ENCODE data around the gene PHOSPHO2. TPM values are rescaled to one million over a fixed set of nuclear protein-coding genes. Genes with fewer than 3 reads are reported as not detected.
"Not testable (repeated sequence)": the region's sequence is repeated elsewhere in the genome, so short reads cannot be mapped to it uniquely, and the experiment has no call there.

Gene PHOSPHO2
- total and polyA plus RNA-seq, 4 donors: 1.4 to 5.3 (median 3.6) TPM

- TF ChIP-seq REST (IDR thresholded peaks at IDR 0.05) (no peak), SP1 (IDR thresholded peaks at IDR 0.05) (no peak), MAX (IDR thresholded peaks at IDR 0.05) (no peak), JUND (IDR thresholded peaks at IDR 0.05) (no peak), NR2F2 (IDR thresholded peaks at IDR 0.05) (no peak)
These were observed 2.1 kb downstream of the PHOSPHO2 start (continued) for GRCh38 chr2:169696381-169696780.

GRCh38 chr2:169699173-169699572 is 4.9 kb downstream of the PHOSPHO2 start:
- H3K36me3 ChIP-seq (ENCODE audit: control insufficient read depth in 4 of 4, insufficient read depth in 3 of 4, low read depth in 1 of 4, low read length in 3 of 4): not testable (repeated sequence)

GRCh38 chr2:169702996-169703395 is 8.7 kb downstream of the PHOSPHO2 start:
- TF ChIP-seq HNF4A (conservative IDR thresholded peaks at IDR 0.05) (no peak), GABPA (IDR thresholded peaks at IDR 0.05 in 1 of 2, conservative IDR thresholded peaks at IDR 0.05 in 1 of 2) (no peak), ZBTB33 (IDR thresholded peaks at IDR 0.05) (no peak), JUND (IDR thresholded peaks at IDR 0.05) (no peak), FOXA1 (IDR thresholded peaks at IDR 0.05) (no peak), CTCF (IDR thresholded peaks at IDR 0.05; ENCODE audit: low read depth, low read length, missing input control) (no peak), REST (IDR thresholded peaks at IDR 0.05) (no peak), ATF3 (IDR thresholded peaks at IDR 0.05) (no peak), FOXA2 (IDR thresholded peaks at IDR 0.05) (no peak), RAD21 (IDR thresholded peaks at IDR 0.05) (no peak), NR2F2 (IDR thresholded peaks at IDR 0.05) (no peak), YY1 (IDR thresholded peaks at IDR 0.05) (no peak)
- Histone ChIP-seq H3K9me3 (ENCODE audit: control insufficient read depth in 4 of 4, low read length in 3 of 4) (no peaks in the 10 kb centered on the region), H3K27ac (ENCODE audit: low read depth in 1 of 2, low read length in 2 of 2) (no peak overlapping the region), H3K9ac (ENCODE audit: low read depth in 1 of 2, low read length in 2 of 2) (no peak overlapping the region), H3K36me3 (ENCODE audit: control insufficient read depth in 4 of 4, insufficient read depth in 3 of 4, low read depth in 1 of 4, low read length in 3 of 4) (peaks cover 0 to 5% (median 2%) of the 10 kb centered on the region in 4 donors), H3K4me1 (ENCODE audit: control insufficient read depth in 4 of 4, insufficient read depth in 4 of 4, low read length in 3 of 4) (peaks cover 0 to 2% (median 0%) of the 10 kb centered on the region in 4 donors), H3K27me3 (ENCODE audit: control insufficient read depth in 4 of 4, insufficient read depth in 4 of 4, low read length in 3 of 4) (no peaks in the 10 kb centered on the region), H3K4me3 (ENCODE audit: low read depth in 1 of 3, low read length in 3 of 3) (no peak overlapping the region)
- WGBS: 88% methylated on average over 3 of the region's 3 CpGs
- no peak for DNase-seq (ENCODE audit: low spot score)

More at GRCh38 chr2:169699173-169699572, 4.9 kb downstream of the PHOSPHO2 start:
- H3K27me3 ChIP-seq (ENCODE audit: control insufficient read depth in 4 of 4, insufficient read depth in 4 of 4, low read length in 3 of 4); DNase-seq (ENCODE audit: low spot score); H3K9me3 ChIP-seq (ENCODE audit: control insufficient read depth in 4 of 4, low read length in 3 of 4); H3K4me3 ChIP-seq (ENCODE audit: low read depth in 1 of 3, low read length in 3 of 3); H3K4me1 ChIP-seq (ENCODE audit: control insufficient read depth in 4 of 4, insufficient read depth in 4 of 4, low read length in 3 of 4); H3K9ac ChIP-seq (ENCODE audit: low read depth in 1 of 2, low read length in 2 of 2); H3K27ac ChIP-seq (ENCODE audit: low read depth in 1 of 2, low read length in 2 of 2): not testable (repeated sequence)
- 100% methylated on average over 2 of the region's 2 CpGs for WGBS
